Forelimb muscle (tissue), 1 donor: ENCODE measurements around the gene TSPAN17. TPM values are rescaled to one million over a fixed set of nuclear protein-coding genes. Genes with fewer than 3 reads are reported as not detected.
"Not testable (repeated sequence)": the region's sequence is repeated elsewhere in the genome, so short reads cannot be mapped to it uniquely, and the experiment has no call there.

ENCODE experiments used
- DNase-seq: peaks from one replicate; pipeline ENCODE4 v3.0.0-alpha.2; 2013; ENCODE audit warnings: low read depth
- polyA plus RNA-seq: library from polyadenylated mRNA; unstranded; fragments of 120-200 nt; gene quantifications from one replicate; pipeline ENCODE4 v1.2.1, GENCODE V29; 2013; ENCODE audit not compliant: insufficient read length

Gene TSPAN17
- polyA plus RNA-seq, 1 donor = 28.7 TPM

GRCh38 chr5:176679365-176680225 lies 32.3 kb downstream of the TSPAN17 start:
- DNase-seq = no peak

- no peak for DNase-seq
These were observed 32.9 kb downstream of the TSPAN17 start for GRCh38 chr5:176680226-176680563.

DNA sequence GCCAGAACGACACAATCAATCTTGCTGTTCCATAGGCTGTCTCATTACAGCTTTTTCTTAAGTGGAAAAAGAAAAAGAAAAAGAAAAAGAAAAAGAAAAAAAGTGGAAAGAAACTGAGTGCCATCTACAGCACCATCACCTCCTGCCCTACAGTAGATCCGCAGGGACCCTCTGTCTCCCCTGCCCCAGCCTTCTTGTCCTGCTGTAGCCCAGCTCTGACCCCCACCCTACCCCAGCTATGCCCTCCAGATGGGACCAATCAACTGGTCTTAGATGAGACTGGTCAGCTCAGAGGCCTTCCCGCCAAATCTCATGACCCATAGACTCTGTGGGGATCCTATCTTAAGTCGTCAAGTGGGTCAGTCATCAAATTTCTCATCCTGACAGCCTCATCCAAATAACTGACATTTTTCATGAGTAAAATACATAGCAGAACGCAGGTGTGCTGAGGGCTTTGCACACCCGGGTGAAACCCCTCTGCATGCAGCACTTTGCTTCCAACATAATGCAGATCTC lies 34.8 kb downstream of the TSPAN17 start:
- no peak for DNase-seq

DNA sequence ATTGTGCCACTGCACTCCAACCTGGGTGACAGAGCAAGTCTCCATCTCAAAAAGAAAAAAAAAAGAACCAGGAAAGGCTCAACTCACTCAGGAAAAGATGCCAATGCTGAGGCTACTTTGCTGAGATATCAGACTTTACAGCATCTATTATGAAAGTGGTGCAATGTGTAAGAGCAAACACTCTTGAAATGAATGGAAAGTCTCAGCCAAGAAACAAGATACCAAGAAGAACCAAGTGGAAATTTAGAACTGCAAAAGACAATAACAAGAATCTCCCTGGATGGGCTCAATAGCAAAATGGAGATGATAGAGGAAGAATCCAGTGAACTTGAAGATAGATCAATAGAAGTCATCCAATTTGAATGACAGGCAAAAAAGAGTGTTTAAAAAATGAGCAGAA lies 37.7 kb downstream of the TSPAN17 start:
- DNase-seq = no peak

DNA sequence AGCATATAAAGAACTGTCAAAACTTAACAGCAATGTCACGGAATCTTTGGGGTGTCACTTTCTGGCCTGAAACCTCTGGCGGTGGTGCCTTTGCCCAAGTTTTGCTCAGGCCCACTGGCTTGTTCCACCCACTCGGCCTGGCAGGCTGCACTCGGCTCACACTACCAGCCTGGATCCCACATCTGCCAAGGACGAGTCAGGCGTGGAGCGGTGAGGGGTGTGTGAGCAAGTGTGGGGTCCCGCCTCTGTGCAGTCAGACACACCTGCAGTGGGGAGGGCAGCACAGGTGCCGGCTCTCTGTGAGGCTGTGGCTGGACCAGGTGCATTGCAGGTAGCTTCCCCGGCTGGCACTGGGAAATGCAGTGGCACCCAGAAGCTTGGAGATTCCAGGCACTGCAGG lies 40.0 kb downstream of the TSPAN17 start:
- DNase-seq = no peak

DNA sequence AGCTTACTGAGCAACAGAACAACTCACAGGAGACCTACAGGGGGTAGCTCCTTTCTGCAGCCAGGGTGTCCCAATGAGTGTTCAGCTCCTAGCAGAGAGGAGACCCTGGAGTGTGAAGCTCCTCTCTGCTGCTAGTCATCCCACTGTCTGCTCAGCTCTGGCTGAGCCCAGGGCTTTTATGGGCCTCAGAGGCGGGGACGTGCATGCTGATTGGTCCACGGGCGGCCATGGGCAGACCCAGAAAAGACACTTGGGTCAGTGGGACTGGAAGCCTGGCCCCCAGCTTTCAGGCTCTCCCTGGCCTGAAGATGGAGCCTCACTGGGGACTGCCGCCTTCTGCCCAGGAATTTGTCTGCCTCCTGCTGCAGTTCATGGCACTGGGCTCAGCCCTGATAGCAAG lies 40.6 kb downstream of the TSPAN17 start:
- DNase-seq = no peak

DNA sequence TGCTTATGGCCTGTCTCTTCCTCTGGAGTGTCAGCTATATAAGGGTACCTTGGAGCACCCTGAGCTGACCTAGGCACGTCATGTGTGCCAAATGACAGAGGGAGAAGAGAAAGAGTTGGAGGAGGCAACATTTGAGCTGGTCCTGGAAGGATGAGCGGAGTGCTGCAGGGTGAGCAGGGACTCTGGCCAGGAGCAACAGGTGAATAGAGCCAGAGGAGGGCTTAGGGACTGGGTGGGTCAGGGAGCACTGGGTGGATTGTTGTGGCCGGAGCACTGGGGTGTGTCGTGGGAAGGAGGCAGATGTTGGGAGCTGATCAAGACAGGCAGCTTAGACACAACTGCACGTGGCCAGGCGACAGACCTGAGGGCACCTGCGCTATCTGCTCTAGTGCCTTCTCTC lies 43.6 kb downstream of the TSPAN17 start:
- DNase-seq = no peak

GRCh38 chr5:176691524-176691923 lies 44.2 kb downstream of the TSPAN17 start:
- no peak for DNase-seq

GRCh38 chr5:176692326-176692725 lies 45.0 kb downstream of the TSPAN17 start:
- no peak for DNase-seq

GRCh38 chr5:176692839-176693476 lies 45.7 kb downstream of the TSPAN17 start:
- DNase-seq = no peak

GRCh38 chr5:176693477-176693851 lies 46.2 kb downstream of the TSPAN17 start:
- DNase-seq = no peak

DNA sequence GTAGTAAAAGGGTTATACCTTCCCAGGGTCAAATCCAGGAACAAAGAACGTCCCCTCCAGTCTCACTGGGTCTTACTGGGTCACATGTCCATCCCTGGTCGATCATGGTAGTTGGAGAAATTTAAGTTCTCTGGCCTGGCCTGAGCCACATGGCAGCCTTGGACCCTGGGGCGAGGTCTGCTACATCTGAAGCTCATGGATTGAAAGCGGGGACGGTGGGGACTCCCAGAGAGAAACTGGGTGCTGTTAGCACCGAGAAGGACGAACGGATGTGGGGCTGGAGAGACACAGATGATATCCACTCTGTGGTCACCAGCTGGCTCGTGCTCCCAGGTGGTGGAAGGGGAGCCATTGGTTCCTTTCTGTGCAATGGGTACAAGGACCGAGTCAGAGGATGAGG lies 46.9 kb downstream of the TSPAN17 start:
- no peak for DNase-seq

DNA sequence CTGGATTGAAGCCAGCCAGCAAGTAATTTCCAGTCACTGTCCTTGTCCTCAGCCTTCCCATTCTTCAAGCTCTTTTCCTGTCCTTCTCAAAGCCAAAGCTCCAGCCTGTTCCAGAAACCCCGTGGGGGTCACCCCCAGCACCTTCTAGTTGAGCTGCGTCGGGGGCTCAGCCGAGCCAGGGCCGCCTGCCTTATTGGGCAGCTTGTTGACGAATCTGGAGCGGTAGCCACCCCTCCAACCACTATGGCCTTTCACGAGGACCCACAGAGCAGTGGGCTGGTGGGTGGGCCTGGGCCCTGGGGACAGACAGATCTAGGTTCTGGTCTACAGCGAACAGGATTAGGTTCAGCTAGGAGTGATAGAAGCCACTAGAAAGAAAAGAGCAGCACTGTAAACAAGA lies 47.3 kb downstream of the TSPAN17 start:
- no peak for DNase-seq

- no peak for DNase-seq
These were observed 47.8 kb downstream of the TSPAN17 start for GRCh38 chr5:176695073-176695472.

GRCh38 chr5:176697267-176697933 lies 50.1 kb downstream of the TSPAN17 start:
- no peak for DNase-seq

DNA sequence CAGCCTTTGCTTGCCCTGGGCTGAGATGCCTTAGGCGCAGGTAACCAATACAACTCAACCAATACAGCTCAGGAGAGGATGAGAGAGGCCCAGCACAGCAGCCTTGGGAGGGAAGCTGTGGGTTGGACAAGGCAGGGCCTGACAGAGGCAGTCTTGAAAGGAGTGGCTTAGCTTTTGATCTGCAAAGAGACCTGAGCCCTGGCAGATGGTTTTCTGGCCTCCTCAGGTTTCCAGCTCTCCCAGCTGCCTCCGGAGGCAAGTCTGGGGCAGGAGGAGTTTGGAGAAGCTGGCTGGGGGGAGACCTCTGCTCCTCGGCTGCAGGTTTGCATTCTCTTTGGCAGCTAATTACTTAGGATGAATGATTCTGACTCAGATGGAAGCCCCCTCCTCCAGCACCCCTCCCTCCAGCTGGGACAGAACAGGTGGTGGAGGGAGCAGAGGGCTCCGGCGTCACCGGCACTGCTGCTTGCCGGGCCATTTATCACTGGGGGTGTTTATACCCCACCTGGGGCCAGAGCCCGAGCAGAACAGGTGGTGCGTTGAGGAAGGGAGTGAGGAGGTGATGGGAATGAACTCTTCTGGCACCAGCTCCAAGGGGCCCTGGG lies 50.8 kb downstream of the TSPAN17 start:
- DNase-seq = no peak

DNA sequence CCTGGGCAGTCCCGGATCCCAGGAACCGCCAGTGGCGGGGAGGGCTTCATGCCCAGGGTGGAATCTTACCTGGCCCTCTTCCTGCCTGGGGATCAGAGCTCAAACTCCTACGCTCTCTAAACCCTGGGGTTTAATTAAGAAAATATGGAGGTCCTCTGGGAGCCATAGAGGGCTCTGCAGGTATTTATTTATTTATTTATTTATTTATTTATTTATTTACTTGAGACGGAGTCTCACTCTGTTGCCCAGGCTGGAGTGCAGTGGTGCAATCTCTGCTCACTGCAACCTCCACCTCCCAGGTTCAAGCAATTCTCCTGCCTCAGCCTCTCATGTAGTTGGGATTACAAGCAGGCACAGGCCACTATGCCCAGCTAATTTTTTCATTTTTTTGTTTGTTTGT lies 52.2 kb downstream of the TSPAN17 start:
- DNase-seq = not testable (repeated sequence)

DNA sequence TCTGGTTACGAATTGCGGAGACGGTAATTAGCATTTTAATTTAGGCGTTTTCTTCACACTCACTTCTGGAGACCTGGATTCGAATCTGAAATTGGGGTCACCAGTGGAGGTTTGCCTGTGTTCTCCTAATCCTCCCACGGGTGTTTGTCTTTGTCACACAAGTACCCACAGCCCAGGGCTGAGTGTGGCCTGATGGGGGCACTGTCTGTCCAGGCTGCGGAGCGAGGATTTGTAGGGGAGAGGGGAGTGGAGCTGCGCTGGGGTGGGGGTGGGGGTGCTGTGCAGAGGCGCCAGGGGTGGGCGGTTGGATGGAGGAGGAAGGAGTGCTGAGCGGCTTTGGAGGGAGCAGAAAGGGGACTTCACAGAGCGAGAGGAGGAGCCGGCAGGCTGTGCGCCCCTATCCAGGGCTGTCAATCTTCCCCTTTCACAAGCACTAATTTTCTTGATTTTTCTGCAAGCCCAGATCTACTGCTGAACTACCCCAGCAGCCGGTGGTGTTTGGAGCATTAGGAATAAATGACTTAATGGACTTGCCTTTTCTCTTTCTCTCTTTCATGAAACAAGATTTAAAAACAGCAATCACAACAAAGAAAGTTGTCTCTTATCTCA lies 53.1 kb downstream of the TSPAN17 start:
- DNase-seq = no peak

DNA sequence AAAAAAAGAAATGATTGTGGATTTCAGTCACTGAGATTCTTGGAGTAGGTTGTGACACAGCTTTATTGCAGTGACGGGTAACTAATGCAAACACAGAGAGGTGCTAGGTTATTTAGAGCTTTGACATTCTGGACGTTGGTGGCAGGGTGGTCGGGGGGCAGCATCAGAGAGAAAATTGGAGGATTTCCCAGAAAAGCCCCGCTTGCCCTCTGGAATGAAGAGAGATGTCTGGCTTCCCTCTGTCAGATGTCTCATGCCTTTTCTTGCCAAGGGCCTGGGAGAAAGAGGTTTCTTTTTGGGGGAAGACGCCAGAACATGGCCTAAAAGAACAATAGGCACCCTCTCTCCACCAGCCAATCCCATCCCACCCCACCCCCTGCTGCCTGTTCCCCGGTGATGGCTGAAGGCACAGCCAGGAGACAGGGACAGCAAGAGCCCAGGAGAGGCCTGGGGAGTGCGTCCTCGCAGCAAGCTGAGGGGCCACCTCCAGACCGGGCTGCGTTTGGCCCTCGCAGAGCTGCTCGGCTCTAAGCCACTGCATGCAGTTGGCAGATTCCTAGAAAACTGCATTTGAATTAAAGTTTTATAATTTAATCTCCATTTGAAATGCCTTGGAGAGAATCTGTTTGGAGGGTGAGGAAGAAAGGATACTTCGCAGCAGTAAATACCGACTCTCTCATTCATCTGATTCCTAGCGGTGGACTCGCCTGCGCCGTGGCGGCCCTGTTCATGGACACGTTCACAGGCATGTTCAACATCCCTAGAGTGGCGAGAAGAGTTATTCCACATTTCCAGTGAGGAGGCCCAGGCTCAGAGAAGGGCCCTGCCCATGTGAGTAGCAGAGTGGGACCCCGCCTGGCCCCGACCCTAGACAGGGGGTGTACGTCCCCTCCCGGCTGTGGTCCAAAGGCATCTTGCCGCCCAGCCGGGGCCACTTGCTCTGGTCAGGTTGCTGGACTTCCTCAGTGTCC lies 55.7 kb downstream of the TSPAN17 start:
- DNase-seq = no peak

DNA sequence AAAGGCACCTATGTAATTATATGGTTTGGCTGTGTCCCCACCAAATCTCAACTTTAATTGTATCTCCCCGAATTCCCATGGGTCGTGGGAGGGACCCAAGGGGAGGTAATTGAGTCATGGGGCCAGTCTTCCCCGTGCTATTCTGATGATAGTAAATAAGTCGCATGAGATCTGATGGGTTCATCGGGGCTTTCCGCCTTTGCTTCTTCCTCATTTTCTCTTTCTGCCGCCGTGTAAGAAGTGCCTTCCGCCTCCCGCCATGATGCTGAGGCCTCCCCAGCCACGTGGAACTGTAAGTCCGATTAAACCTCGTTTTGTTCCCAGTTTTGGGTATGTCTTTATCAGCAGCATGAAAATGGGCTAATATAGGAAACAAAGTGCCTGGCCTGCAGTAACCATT lies 56.6 kb downstream of the TSPAN17 start:
- DNase-seq = no peak

DNA sequence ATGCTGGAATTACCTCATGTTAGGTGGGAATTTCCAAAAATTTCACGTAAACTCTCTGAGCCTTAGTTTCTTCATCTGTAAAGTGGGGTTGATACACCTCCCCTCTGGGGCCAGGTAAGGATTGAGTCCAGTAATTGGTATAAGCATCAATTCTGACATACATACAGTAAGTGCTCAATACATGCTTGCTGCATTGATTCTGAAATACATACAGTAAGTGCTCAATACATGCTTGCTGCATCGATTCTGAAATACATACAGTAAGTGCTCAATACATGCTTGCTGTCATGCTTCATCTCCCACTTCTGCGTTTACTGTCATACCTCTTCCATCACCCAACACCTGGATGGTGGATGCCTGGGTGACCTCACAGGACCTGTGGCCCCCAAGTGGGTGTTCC lies 57.1 kb downstream of the TSPAN17 start:
- no peak for DNase-seq
